ENCODE measurements around the gene NTM.

Gene NTM

DNA sequence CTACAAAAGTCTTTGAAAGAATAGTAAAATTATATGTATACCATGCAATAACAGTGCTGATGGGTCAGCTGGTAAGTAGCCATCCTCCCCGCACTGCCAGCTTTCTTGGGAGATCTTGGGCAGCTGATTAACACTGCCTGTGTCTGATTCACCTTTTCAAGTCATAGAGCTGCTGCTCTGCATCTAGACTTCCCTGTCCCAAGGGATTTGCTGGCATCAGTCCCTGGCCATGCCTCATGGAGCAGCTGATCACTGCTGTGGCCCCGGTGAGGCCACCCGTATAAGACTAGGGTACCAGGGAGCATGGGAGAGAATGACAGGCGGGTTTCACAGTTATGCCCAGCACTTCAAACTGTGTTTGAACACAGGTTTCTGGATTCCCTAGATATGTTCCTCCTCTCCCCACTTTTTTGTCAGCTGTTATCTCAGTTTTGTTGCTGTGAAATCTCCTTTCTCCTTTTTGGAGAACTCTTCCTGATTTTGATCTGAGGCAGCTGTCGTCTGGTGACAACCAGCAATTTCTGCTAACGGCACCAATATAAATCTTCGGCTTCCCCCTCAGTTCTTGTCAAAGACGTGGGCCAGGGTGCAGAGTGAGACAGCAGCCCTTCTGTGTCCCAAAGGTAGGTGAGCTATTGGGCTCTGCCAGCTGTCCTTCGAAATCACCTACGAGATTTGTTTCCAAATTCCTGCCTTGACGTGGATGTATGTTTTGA lies 438.9 kb downstream of the NTM start:
- H3K27ac ChIP-seq (ENCODE audit: low read depth, low read length, poor library complexity, severe bottlenecking) = no peak overlapping the region
- no peak overlapping the region for H3K4me3 ChIP-seq (ENCODE audit: low read depth, low read length, poor library complexity, severe bottlenecking)
- no peaks in the 10 kb centered on the region for H4K20me1 ChIP-seq (ENCODE audit: insufficient read depth, low read length)
- no peak overlapping the region for H3K4me2 ChIP-seq (ENCODE audit: low read length)
- H3K79me2 ChIP-seq (ENCODE audit: insufficient read depth, low read length) = no peaks in the 10 kb centered on the region
- H3K36me3 ChIP-seq (ENCODE audit: insufficient read depth, low read length) = no peaks in the 10 kb centered on the region
- no peaks in the 10 kb centered on the region for H3K27me3 ChIP-seq (ENCODE audit: insufficient read depth, low read length)
- H3K9me3 ChIP-seq (ENCODE audit: low read length) = no peaks in the 10 kb centered on the region
- H3K4me1 ChIP-seq (ENCODE audit: insufficient read depth, low read length, severe bottlenecking) = no peaks in the 10 kb centered on the region
- no peak overlapping the region for H2AFZ ChIP-seq (ENCODE audit: low read length)
- no peak overlapping the region for H3K9ac ChIP-seq (ENCODE audit: low read length)
- TF ChIP-seq, protein P1, sequence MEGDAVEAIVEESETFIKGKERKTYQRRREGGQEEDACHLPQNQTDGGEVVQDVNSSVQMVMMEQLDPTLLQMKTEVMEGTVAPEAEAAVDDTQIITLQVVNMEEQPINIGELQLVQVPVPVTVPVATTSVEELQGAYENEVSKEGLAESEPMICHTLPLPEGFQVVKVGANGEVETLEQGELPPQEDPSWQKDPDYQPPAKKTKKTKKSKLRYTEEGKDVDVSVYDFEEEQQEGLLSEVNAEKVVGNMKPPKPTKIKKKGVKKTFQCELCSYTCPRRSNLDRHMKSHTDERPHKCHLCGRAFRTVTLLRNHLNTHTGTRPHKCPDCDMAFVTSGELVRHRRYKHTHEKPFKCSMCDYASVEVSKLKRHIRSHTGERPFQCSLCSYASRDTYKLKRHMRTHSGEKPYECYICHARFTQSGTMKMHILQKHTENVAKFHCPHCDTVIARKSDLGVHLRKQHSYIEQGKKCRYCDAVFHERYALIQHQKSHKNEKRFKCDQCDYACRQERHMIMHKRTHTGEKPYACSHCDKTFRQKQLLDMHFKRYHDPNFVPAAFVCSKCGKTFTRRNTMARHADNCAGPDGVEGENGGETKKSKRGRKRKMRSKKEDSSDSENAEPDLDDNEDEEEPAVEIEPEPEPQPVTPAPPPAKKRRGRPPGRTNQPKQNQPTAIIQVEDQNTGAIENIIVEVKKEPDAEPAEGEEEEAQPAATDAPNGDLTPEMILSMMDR (IDR thresholded peaks at IDR 0.05; ENCODE audit: low read length) = no peak
- TF ChIP-seq EZH2 (IDR thresholded peaks at IDR 0.05; ENCODE audit: borderline replicate concordance, low read length) = no peak
- H3K9me2 ChIP-seq (ENCODE audit: low read depth, low read length) = no peaks in the 10 kb centered on the region
- no peaks in the 10 kb centered on the region for H3F3A ChIP-seq (ENCODE audit: insufficient read depth, low read length)

DNA sequence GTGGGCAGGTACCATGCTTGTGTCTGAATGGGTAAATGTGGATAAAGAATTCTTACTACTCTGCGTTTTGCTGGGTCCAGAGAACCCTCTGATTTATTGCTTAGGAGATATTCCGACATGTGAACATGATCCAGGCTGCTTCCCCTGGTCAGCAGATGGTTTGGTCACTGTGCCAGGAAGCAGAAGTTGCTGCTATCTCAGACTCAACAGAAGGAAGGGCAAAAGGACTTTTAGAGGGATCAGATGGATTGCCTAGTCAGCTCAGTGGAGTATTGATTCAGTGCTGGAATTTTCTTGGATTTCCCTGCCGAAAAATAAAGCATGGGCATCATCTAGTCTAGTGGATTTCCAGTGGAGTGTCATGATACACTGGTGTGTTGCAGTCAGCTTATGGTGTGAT lies 440.1 kb downstream of the NTM start:
- Histone ChIP-seq H3K9me3 (ENCODE audit: low read length) (no peaks in the 10 kb centered on the region), H3K4me2 (ENCODE audit: low read length) (no peak overlapping the region), H3F3A (ENCODE audit: insufficient read depth, low read length) (no peaks in the 10 kb centered on the region), H3K36me3 (ENCODE audit: insufficient read depth, low read length) (no peaks in the 10 kb centered on the region), H3K9me2 (ENCODE audit: low read depth, low read length) (no peaks in the 10 kb centered on the region), H3K4me1 (ENCODE audit: insufficient read depth, low read length, severe bottlenecking) (no peaks in the 10 kb centered on the region), H3K79me2 (ENCODE audit: insufficient read depth, low read length) (no peaks in the 10 kb centered on the region), H4K20me1 (ENCODE audit: insufficient read depth, low read length) (no peaks in the 10 kb centered on the region), H3K9ac (ENCODE audit: low read length) (no peak overlapping the region), H3K27ac (ENCODE audit: low read depth, low read length, poor library complexity, severe bottlenecking) (no peak overlapping the region), H3K4me3 (ENCODE audit: low read depth, low read length, poor library complexity, severe bottlenecking) (no peak overlapping the region), H3K27me3 (ENCODE audit: insufficient read depth, low read length) (no peaks in the 10 kb centered on the region), H2AFZ (ENCODE audit: low read length) (no peak overlapping the region)
- TF ChIP-seq EZH2 (IDR thresholded peaks at IDR 0.05; ENCODE audit: borderline replicate concordance, low read length) = no peak

DNA sequence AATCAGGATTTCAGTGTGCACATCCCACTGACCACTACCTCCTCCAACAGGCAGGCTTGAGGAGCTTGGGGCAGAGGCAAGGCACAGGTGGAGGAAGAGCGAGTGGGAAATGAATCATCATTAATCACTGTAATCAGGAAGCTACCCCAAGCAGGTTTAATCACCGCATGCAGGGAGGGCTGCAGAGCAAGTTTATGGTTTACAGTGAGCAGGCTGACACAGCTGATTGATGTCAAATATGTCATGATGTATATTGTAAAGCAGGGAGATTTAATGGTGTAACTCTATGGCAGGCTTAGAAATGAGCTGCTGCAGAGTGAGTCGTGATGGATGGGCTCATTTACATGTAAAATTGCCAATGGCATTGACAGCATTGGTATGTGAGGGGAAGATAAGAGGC lies 441.0 kb downstream of the NTM start:
- Histone ChIP-seq H3K27me3 (ENCODE audit: insufficient read depth, low read length) (no peaks in the 10 kb centered on the region), H3F3A (ENCODE audit: insufficient read depth, low read length) (no peaks in the 10 kb centered on the region), H3K79me2 (ENCODE audit: insufficient read depth, low read length) (no peaks in the 10 kb centered on the region), H3K4me3 (ENCODE audit: low read depth, low read length, poor library complexity, severe bottlenecking) (no peak overlapping the region), H3K4me2 (ENCODE audit: low read length) (no peak overlapping the region), H3K9me2 (ENCODE audit: low read depth, low read length) (no peaks in the 10 kb centered on the region), H4K20me1 (ENCODE audit: insufficient read depth, low read length) (no peaks in the 10 kb centered on the region), H3K27ac (ENCODE audit: low read depth, low read length, poor library complexity, severe bottlenecking) (no peak overlapping the region), H3K4me1 (ENCODE audit: insufficient read depth, low read length, severe bottlenecking) (no peaks in the 10 kb centered on the region), H3K9ac (ENCODE audit: low read length) (no peak overlapping the region), H3K9me3 (ENCODE audit: low read length) (no peaks in the 10 kb centered on the region), H2AFZ (ENCODE audit: low read length) (no peak overlapping the region), H3K36me3 (ENCODE audit: insufficient read depth, low read length) (no peaks in the 10 kb centered on the region)
- TF ChIP-seq, protein P1 (IDR thresholded peaks at IDR 0.05; ENCODE audit: low read length) = no peak
- no peak for TF ChIP-seq EZH2 (IDR thresholded peaks at IDR 0.05; ENCODE audit: borderline replicate concordance, low read length)

DNA sequence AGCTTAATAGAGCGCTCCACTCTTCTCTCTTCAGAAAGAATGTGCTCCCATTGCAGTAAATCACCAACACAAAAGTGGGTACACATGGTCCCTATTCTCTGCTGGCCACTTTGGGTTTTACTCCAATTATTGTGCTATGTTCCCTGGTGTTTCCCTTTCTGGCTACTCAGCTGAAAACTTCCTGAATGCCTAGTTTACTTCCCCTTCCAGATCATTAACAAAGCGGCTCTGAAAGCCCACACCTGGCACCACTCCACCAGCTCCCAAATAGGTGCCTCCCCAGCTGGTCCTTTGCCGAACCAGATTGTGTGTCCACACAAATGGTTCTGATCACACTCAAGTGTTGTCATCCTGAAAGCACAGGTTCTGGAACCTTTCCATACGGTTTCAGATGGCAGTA lies 443.7 kb downstream of the NTM start:
- Histone ChIP-seq H3K9me2 (ENCODE audit: low read depth, low read length) (no peaks in the 10 kb centered on the region), H3K36me3 (ENCODE audit: insufficient read depth, low read length) (no peaks in the 10 kb centered on the region), H3K4me1 (ENCODE audit: insufficient read depth, low read length, severe bottlenecking) (no peaks in the 10 kb centered on the region), H2AFZ (ENCODE audit: low read length) (no peak overlapping the region), H3K27ac (ENCODE audit: low read depth, low read length, poor library complexity, severe bottlenecking) (no peak overlapping the region), H3K4me2 (ENCODE audit: low read length) (no peak overlapping the region), H4K20me1 (ENCODE audit: insufficient read depth, low read length) (no peaks in the 10 kb centered on the region), H3K27me3 (ENCODE audit: insufficient read depth, low read length) (no peaks in the 10 kb centered on the region), H3F3A (ENCODE audit: insufficient read depth, low read length) (no peaks in the 10 kb centered on the region), H3K9ac (ENCODE audit: low read length) (no peak overlapping the region), H3K79me2 (ENCODE audit: insufficient read depth, low read length) (no peaks in the 10 kb centered on the region), H3K9me3 (ENCODE audit: low read length) (no peaks in the 10 kb centered on the region), H3K4me3 (ENCODE audit: low read depth, low read length, poor library complexity, severe bottlenecking) (no peak overlapping the region)
- TF ChIP-seq EZH2 (IDR thresholded peaks at IDR 0.05; ENCODE audit: borderline replicate concordance, low read length) = no peak
- TF ChIP-seq, protein P1 (IDR thresholded peaks at IDR 0.05; ENCODE audit: low read length) = no peak

All from OCI-LY1 (cell line).